SK-N-MC (cell line): ENCODE data around the gene NKAIN2.

Source experiments
- DNase-seq: peaks from one replicate; pipeline ENCODE4 v3.0.0-alpha.2; 2011; ENCODE audit warnings: low read depth, low spot score
- H3K27ac ChIP-seq: fragments of 200-600 bp; sonication (generic); 2 replicates; pipeline ENCODE4 v1.5.1; 2016; ENCODE audit warnings: mixed run types
- H3K36me3 ChIP-seq: fragments of 200-600 bp; sonication (generic); 2 replicates; pipeline ENCODE4 v1.6.1; 2017; ENCODE audit warnings: antibody characterized with exemption, low read length, mixed read lengths; ENCODE audit not compliant: insufficient read depth
- H3K4me3 ChIP-seq: fragments of 200-600 bp; sonication (generic); 2 replicates; pipeline ENCODE4 v1.5.1; 2016
- H3K9ac ChIP-seq: fragments of 200-600 bp; sonication (generic); 2 replicates; pipeline ENCODE4 v1.8.0; 2017; ENCODE audit warnings: mixed run types, mixed read lengths; ENCODE audit not compliant: insufficient read length
- H3K9me3 ChIP-seq: fragments of 200-600 bp; sonication (generic); 2 replicates; pipeline ENCODE4 v1.6.1; 2017; ENCODE audit warnings: low read depth, mild to moderate bottlenecking, antibody characterized with exemption, low read length, moderate library complexity, mixed read lengths
- EZH2 ChIP-seq: fragments of 200-600 bp; sonication (generic); IDR thresholded peaks from one replicate; pipeline ENCODE4 v1.6.1; 2017; ENCODE audit warnings: antibody characterized with exemption
- FOXP2 ChIP-seq: optimal IDR thresholded peaks from 2 replicates; pipeline ENCODE3; 2011; ENCODE audit warnings: mild to moderate bottlenecking, moderate library complexity; ENCODE audit not compliant: insufficient read depth; ENCODE audit errors: extremely low read length, control extremely low read depth
- POLR2AphosphoS5 ChIP-seq: IDR thresholded peaks from 2 replicates; pipeline ENCODE4 v1.6.1; 2012; ENCODE audit warnings: mild to moderate bottlenecking, low read depth, low read length, borderline replicate concordance

Gene NKAIN2

DNA sequence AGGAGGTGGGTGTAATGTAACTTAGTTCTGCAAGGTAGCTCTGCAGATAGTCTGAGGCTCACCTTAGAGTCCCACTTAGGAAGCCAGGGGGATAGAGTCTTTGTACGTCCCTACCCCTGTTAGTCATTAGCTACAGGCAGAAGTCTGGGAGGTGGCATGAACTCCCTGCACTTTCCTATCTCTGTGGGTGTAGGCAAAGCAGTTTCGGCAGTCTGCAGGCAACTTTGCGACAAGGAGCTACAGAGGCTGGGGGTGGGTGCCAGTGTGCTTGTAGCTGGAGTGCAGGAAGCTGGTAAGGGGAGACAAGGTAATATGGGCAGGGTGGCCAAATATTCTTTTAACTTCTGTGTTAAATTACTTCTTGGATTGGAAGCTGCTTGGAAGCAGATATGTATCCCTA lies 45.7 kb downstream of the NKAIN2 start:
- no peak for DNase-seq
- Histone ChIP-seq H3K9ac (no peak overlapping the region), H3K9me3 (no peaks in the 10 kb centered on the region), H3K27ac (no peak overlapping the region), H3K36me3 (no peaks in the 10 kb centered on the region), H3K4me3 (no peak overlapping the region)
- TF ChIP-seq POLR2AphosphoS5 (no peak), EZH2 (no peak), FOXP2 (no peak)

DNA sequence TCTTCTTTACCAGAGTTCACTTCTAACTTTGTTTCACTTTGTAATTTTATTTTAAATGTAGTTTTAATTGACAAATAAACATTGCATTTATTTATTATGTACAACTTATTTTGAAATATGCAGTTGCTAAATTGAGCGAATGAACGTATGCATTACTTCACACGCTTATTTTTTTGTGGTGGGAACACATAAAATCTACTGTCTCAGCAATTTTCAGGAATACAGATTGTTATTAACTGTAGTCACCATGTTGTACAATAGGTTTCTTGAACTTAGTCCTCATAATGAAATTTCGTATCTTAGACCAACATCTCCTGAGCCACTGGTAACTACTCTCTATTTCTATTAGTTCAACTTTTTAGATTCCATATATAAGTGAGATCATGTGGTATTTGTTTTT lies 46.9 kb downstream of the NKAIN2 start:
- H3K4me3 ChIP-seq: no peak overlapping the region
- H3K9ac ChIP-seq: no peak overlapping the region
- no peaks in the 10 kb centered on the region for H3K36me3 ChIP-seq
- DNase-seq: no peak
- H3K27ac ChIP-seq: no peak overlapping the region
- H3K9me3 ChIP-seq: no peaks in the 10 kb centered on the region
- TF ChIP-seq FOXP2 (no peak), POLR2AphosphoS5 (no peak), EZH2 (no peak)

DNA sequence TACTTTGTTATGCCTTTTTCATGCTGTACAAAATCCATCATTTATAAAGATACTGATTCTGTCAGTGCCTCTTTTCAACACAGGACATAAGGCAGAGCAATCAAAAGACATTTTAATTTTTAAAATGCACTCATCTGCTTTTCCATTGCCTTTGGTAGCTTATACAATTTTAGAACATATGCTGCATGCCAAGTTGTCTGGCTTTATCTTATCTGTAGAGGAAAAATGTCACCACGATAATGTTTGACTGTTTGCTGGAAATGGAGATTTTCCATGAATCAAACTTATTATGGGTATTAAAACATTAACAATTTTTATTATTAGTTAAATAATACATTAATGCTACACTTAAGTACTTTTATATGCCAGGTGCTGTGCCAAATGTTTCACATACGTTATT lies 50.5 kb downstream of the NKAIN2 start:
- no peak overlapping the region for H3K4me3 ChIP-seq
- no peaks in the 10 kb centered on the region for H3K9me3 ChIP-seq
- H3K9ac ChIP-seq: no peak overlapping the region
- no peaks in the 10 kb centered on the region for H3K36me3 ChIP-seq
- TF ChIP-seq EZH2: no peak
- no peak overlapping the region for H3K27ac ChIP-seq
- DNase-seq: no peak

DNA sequence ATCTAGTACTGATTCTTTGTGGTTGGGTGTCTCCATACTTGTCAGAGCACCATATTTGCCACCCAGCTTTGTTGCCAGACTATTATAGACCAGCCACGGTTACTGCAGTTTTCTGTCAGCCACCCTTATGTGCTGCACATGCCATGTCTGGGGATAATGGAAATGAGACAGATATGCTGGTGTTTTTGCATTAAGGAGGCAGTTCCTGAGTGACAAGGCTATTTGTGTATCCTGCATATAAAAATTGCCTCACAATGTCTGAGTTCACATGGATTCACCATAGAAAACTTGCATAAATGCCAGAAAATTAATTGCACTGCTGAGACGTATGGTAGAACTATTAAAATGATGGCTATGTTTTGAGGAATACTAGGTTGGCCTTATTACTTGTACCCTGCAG lies 51.8 kb downstream of the NKAIN2 start:
- peak; percentile 66 for DNase-seq
- no peaks in the 10 kb centered on the region for H3K36me3 ChIP-seq
- no peaks in the 10 kb centered on the region for H3K9me3 ChIP-seq
- H3K27ac ChIP-seq: no peak overlapping the region
- TF ChIP-seq POLR2AphosphoS5 (no peak), FOXP2 (no peak), EZH2 (no peak)
- H3K9ac ChIP-seq: no peak overlapping the region
- H3K4me3 ChIP-seq: peak overlapping the region; percentile 26

DNA sequence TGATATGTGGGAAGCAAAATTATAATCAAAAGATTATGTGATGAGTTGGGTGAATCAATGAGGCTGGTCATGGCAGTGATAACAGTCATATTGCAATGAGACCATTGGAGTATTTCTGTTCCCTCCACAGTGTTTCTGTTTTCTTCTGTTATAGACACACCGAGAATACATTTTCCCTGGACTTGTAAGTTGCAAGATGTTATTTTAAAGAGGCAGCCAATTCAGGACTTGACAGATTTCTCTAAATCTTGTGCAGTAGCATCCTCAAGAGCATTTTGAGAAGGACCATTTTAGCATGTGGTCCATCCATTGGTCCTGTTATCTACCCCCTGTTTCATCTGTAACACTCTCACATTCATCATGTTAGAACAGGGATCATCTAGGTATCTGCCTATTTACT lies 55.6 kb downstream of the NKAIN2 start:
- TF ChIP-seq FOXP2 (no peak), EZH2 (no peak), POLR2AphosphoS5 (no peak)
- no peaks in the 10 kb centered on the region for H3K36me3 ChIP-seq

DNA sequence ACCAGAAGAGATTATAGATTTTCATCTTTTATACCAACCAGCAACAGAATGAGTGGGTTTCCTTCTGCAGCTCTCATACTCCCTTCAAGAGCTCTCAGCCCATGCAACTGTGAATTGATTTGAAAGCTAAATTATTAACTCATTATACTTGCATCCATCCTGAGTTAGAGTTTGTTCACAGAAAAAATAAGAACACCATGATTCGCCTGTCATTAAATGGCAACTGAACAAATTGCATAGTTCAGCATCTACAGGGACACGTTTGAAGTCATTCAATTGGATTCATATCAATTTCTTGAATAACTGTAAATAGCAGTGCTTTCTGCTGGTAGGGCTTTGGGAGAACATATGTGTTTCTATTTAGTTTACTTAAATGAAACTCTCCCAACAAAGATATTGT lies 65.7 kb downstream of the NKAIN2 start:
- DNase-seq: no peak
- Histone ChIP-seq H3K36me3 (no peaks in the 10 kb centered on the region), H3K4me3 (no peak overlapping the region), H3K9ac (no peak overlapping the region), H3K9me3 (no peaks in the 10 kb centered on the region), H3K27ac (no peak overlapping the region)
- TF ChIP-seq FOXP2: no peak
- TF ChIP-seq POLR2AphosphoS5: no peak
- no peak for TF ChIP-seq EZH2

More for the DNA sequence above, 55.6 kb downstream of the NKAIN2 start:
- H3K9me3 ChIP-seq: no peaks in the 10 kb centered on the region
- H3K27ac ChIP-seq: no peak overlapping the region
- H3K9ac ChIP-seq: no peak overlapping the region
- no peak for DNase-seq
- H3K4me3 ChIP-seq: no peak overlapping the region

DNA sequence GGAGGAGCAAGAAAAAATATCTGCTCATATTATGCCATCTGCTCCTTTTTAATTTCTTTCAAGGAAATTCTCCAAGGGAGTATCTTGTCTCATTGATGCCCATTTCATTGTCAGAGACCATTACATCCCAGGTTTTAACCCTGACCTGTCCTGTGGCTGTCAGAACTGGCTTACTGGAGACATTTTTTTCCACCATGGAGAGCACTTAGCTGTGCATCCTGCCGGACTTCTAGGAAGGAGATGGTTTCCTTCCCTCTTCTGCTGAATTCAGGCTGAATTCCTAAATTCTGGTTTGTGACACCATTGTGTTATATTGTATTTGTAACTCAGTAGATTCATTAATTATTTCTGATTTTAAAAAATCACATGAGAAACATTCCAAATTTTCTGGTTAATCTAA lies 70.3 kb downstream of the NKAIN2 start:
- no peak overlapping the region for H3K9ac ChIP-seq
- H3K9me3 ChIP-seq: no peaks in the 10 kb centered on the region; the same call in 1 of the 2 replicates
- no peaks in the 10 kb centered on the region for H3K36me3 ChIP-seq
- H3K27ac ChIP-seq: no peak overlapping the region
- H3K4me3 ChIP-seq: no peak overlapping the region
- DNase-seq: no peak
- TF ChIP-seq FOXP2 (no peak), POLR2AphosphoS5 (no peak), EZH2 (no peak)

DNA sequence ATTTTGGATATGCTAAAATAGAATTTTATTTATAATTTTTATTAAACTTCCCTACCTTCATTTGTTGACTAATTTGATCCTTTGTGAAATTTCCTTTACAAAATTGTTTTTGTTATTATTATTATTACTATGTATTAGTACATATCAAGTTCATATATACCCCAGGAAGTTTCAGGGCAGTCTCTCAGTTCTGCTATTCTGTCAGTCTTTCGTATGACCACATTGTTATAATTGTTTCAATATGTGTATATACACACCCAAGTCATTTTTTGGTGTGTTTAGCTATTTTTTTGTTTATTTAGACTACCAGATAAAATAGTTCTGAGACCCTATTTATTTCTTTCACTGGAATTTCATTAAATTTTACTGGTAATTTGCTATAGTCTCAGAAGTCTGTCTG lies 72.1 kb downstream of the NKAIN2 start:
- no peaks in the 10 kb centered on the region; the same call in 1 of the 2 replicates for H3K9me3 ChIP-seq
- no peaks in the 10 kb centered on the region for H3K36me3 ChIP-seq

DNA sequence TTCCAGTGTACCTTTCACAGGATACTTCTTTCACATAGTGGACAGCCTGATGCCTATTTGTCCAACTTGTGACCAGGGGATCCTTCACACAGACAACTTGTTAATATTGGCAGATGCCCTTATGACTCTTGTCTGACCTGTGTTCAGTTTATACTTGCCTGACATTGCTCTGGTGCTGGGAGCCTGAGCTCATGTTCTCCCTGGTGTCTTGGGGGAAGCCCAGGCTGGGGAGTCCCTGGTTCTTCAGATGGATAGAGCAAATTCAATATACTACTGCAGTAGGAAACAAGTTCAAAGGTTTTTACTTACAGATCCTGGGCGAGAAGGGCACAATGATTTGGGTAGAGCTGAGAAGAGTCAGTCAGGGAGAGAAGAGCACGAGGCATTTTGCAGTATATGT lies 76.1 kb downstream of the NKAIN2 start:
- no peak overlapping the region for H3K4me3 ChIP-seq
- no peak overlapping the region for H3K9ac ChIP-seq
- DNase-seq: no peak
- H3K9me3 ChIP-seq: no peaks in the 10 kb centered on the region; the same call in 1 of the 2 replicates
- TF ChIP-seq EZH2 (no peak), POLR2AphosphoS5 (no peak), FOXP2 (no peak)
- H3K36me3 ChIP-seq: no peaks in the 10 kb centered on the region
- no peak overlapping the region for H3K27ac ChIP-seq

More for the DNA sequence above, 72.1 kb downstream of the NKAIN2 start:
- TF ChIP-seq FOXP2 (no peak), POLR2AphosphoS5 (no peak), EZH2 (no peak)
- no peak for DNase-seq
- Histone ChIP-seq H3K9ac (no peak overlapping the region), H3K27ac (no peak overlapping the region), H3K4me3 (no peak overlapping the region)
